Left lung (tissue), 10 donors: Measurements from ENCODE around the gene IL26. TPM values are rescaled to one million over a fixed set of nuclear protein-coding genes. Genes with fewer than 3 reads are reported as not detected.
A peak's percentile ranks its signal among the peaks of the same experiment; 100 is the strongest.

Source experiments
- ATAC-seq: fragments of 200-7000 bp; cut with Tn5 transposase; one replicate; pipeline ENCODE4 v1.9.1; 2020; ENCODE audit warnings: moderate library complexity
- DNase-seq, 4 donors: peaks; one replicate each; pipeline ENCODE4 v3.0.0-alpha.2; 2013 to 2020
- H3K27ac ChIP-seq, 2 donors: fragments of 200-600 bp; sonication (generic) in 1 of 2; one replicate each; pipeline versions ENCODE4 v1.5.0 to v1.8.0; 2020 to 2021
- H3K27me3 ChIP-seq, 2 donors: fragments of 200-600 bp; sonication (generic) in 1 of 2; one replicate each; pipeline versions ENCODE4 v1.5.0 to v1.8.0; 2020 to 2021
- H3K36me3 ChIP-seq, 2 donors: fragments of 200-600 bp; sonication (generic) in 1 of 2; one replicate each; pipeline versions ENCODE4 v1.5.0 to v1.8.0; 2020 to 2021
- H3K4me1 ChIP-seq, 2 donors: fragments of 200-600 bp; one replicate each; pipeline ENCODE4 v1.8.0; 2021
- H3K4me3 ChIP-seq, 2 donors: fragments of 200-600 bp; sonication (generic) in 1 of 2; one replicate each; pipeline versions ENCODE4 v1.5.0 to v1.8.0; 2020 to 2021; ENCODE audit warnings: mild to moderate bottlenecking in 1 of 2
- H3K9me3 ChIP-seq, 2 donors: fragments of 200-600 bp; sonication (generic) in 1 of 2; one replicate each; pipeline versions ENCODE4 v1.5.0 to v1.8.0; 2020 to 2021
- CTCF ChIP-seq, 2 donors: fragments of 200-600 bp; sonication (generic) in 1 of 2; IDR thresholded peaks; one replicate each; pipeline versions ENCODE4 v1.5.0 to v1.8.0; 2021; ENCODE audit warnings: antibody characterized with exemption in 2 of 2
- intact Hi-C, 2 donors: fragments of 100-400 bp; cut with DNase I; formaldehyde crosslinking; loops; one replicate each; pipeline versions ENCODE4 v1.11.2 to v1.14.2; 2022
- polyA plus RNA-seq, 6 donors: library from polyadenylated mRNA; unstranded; fragments of 120-200 nt; gene quantifications; one replicate each; pipeline ENCODE4 v1.2.1, GENCODE V29; 2013; ENCODE audit not compliant: insufficient read length in 6 of 6
- total RNA-seq, 2 donors: library from RNA; stranded (reverse); fragmentation: NEBNext Ultra II Directional; extraction: Animal tissue kit (Norgen Biotek cat#: 25700); gene quantifications; one replicate each; pipeline ENCODE4 v1.2.1, GENCODE V29; 2021
- donor health status: DM: no; HTN: yes; CAD: no.
- donor health status: DM: no; HTN: no; CAD: no.

IL26 gene
- total and polyA plus RNA-seq, 8 donors: not detected

GRCh38 chr12:68268967-68269366 is 43.4 kb upstream of the IL26 start:
- ATAC-seq: no peak
- no peaks in the 10 kb centered on the region for H3K27me3 ChIP-seq
- no peak for TF ChIP-seq CTCF (IDR thresholded peaks at IDR 0.05)

GRCh38 chr12:68267892-68268396 is 42.3 kb upstream of the IL26 start:
- Histone ChIP-seq H3K9me3 (no peaks in the 10 kb centered on the region), H3K27ac (peak overlapping the region in 1 of 2 donors; percentile 21), H3K4me1 (peaks cover 0 to 9% of the 10 kb centered on the region in 2 donors), H3K27me3 (no peaks in the 10 kb centered on the region), H3K36me3 (no peaks in the 10 kb centered on the region), H3K4me3 (no peak overlapping the region)
- ATAC-seq (no peak), DNase-seq (no peak)
- intact Hi-C loops: no loop called here
- TF ChIP-seq CTCF (IDR thresholded peaks at IDR 0.05): no peak

More at GRCh38 chr12:68268967-68269366, 43.4 kb upstream of the IL26 start:
- Histone ChIP-seq H3K4me1 (peaks cover 0 to 9% of the 10 kb centered on the region in 2 donors), H3K4me3 (no peak overlapping the region), H3K36me3 (no peaks in the 10 kb centered on the region), H3K9me3 (no peaks in the 10 kb centered on the region), H3K27ac (peak overlapping the region in 1 of 2 donors; percentile 21)
- DNase-seq: no peak
- intact Hi-C loops: no loop called here

GRCh38 chr12:68264857-68265256 is 39.2 kb upstream of the IL26 start:
- no peak for TF ChIP-seq CTCF (IDR thresholded peaks at IDR 0.05)
- no peaks in the 10 kb centered on the region for H3K27me3 ChIP-seq
- no peaks in the 10 kb centered on the region for H3K36me3 ChIP-seq
- ATAC-seq: no peak
- H3K4me3 ChIP-seq: no peak overlapping the region
- H3K9me3 ChIP-seq: no peaks in the 10 kb centered on the region
- peaks cover 0 to 9% of the 10 kb centered on the region in 2 donors for H3K4me1 ChIP-seq
- intact Hi-C loops: no loop called here
- no peak overlapping the region for H3K27ac ChIP-seq
- no peak for DNase-seq

GRCh38 chr12:68264158-68264855 is 38.7 kb upstream of the IL26 start:
- ATAC-seq (no peak), DNase-seq (no peak)
- Histone ChIP-seq H3K4me1 (peaks cover 0 to 9% of the 10 kb centered on the region in 2 donors), H3K27ac (no peak overlapping the region), H3K36me3 (no peaks in the 10 kb centered on the region), H3K27me3 (no peaks in the 10 kb centered on the region), H3K9me3 (no peaks in the 10 kb centered on the region), H3K4me3 (no peak overlapping the region)
- no peak for TF ChIP-seq CTCF (IDR thresholded peaks at IDR 0.05)
- intact Hi-C loops: no loop called here

- no peak for ATAC-seq
- H3K36me3 ChIP-seq: no peaks in the 10 kb centered on the region
Observed at GRCh38 chr12:68263366-68263765, 37.8 kb upstream of the IL26 start.

More at GRCh38 chr12:68263366-68263765, 37.8 kb upstream of the IL26 start:
- TF ChIP-seq CTCF (IDR thresholded peaks at IDR 0.05): no peak
- intact Hi-C loops: no loop called here
- Histone ChIP-seq H3K27ac (no peak overlapping the region), H3K9me3 (no peaks in the 10 kb centered on the region), H3K4me3 (no peak overlapping the region), H3K27me3 (no peaks in the 10 kb centered on the region), H3K4me1 (peaks cover 0 to 9% of the 10 kb centered on the region in 2 donors)
- DNase-seq: no peak
